A549 (cell line): ENCODE data around the gene WFDC12.

Experiments used
- CEBPB ChIP-seq, 2 experiments: fragments of >200 bp in 1 of 2; sonication (Bioruptor Twin) in 1 of 2; formaldehyde crosslinking in 1 of 2; IDR thresholded peaks; 2 replicates each; pipeline ENCODE4 v1.6.1; 2012 to 2016
- ESRRA ChIP-seq: fragments of 150-350 bp; IDR thresholded peaks from 2 replicates; pipeline ENCODE4 v1.6.1; 2014; ENCODE audit warnings: mild to moderate bottlenecking, low read length, borderline replicate concordance
- POLR2A ChIP-seq: IDR thresholded peaks from 2 replicates; pipeline ENCODE4 v1.6.1; 2012; ENCODE audit warnings: mild to moderate bottlenecking, low read length
- RCOR1 ChIP-seq: fragments of 150-350 bp; IDR thresholded peaks from 2 replicates; pipeline ENCODE4 v1.6.1; 2014; ENCODE audit warnings: antibody characterized with exemption, low read length, low read depth
- TF ChIP-seq, protein P1 (sequence below): fragments of 450-650 bp; IDR thresholded peaks from 2 replicates; pipeline ENCODE4 v1.6.1; 2014; ENCODE audit warnings: antibody characterized with exemption
- TF ChIP-seq, protein P2 (sequence below): IDR thresholded peaks from 2 replicates; pipeline ENCODE4 v1.6.1; 2012
- TF ChIP-seq, protein P3 (sequence below): fragments of >200 bp; sonication (Bioruptor Twin); formaldehyde crosslinking; IDR thresholded peaks from 3 replicates; pipeline ENCODE4 v1.5.1; 2016
- TF ChIP-seq, protein P4 (sequence below): fragments of 250-450 bp; sonication (Bioruptor Pico); IDR thresholded peaks from 2 replicates; pipeline ENCODE4 v1.5.0; 2021; ENCODE audit warnings: mild to moderate bottlenecking, moderate library complexity, borderline replicate concordance

DNA sequence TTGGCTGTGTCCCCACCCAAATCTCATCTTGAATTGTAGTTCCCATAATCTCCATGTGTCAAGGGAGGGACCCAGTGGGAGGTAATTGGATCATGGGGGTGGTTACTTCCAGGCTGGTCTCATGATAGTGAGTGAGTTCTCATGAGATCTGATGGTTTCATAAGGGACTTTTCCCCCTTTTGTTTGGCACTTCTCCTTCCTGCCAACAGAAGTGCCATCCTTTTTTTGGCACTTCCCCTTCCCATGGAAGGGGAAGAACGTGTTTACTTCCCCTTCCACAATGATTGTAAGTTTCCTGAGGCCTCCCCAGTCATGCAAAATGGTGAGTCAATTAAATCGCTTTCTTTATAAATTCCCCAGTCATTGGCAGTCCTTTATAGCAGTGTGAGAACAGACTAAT is 32.4 kb upstream of the WFDC12 start:
- TF ChIP-seq CEBPB (IDR thresholded peaks at IDR 0.05) (no peak), ESRRA (no peak), POLR2A (no peak), RCOR1 (no peak)
- TF ChIP-seq, protein P1, sequence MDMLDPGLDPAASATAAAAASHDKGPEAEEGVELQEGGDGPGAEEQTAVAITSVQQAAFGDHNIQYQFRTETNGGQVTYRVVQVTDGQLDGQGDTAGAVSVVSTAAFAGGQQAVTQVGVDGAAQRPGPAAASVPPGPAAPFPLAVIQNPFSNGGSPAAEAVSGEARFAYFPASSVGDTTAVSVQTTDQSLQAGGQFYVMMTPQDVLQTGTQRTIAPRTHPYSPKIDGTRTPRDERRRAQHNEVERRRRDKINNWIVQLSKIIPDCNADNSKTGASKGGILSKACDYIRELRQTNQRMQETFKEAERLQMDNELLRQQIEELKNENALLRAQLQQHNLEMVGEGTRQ = no peak
- TF ChIP-seq, protein P2, sequence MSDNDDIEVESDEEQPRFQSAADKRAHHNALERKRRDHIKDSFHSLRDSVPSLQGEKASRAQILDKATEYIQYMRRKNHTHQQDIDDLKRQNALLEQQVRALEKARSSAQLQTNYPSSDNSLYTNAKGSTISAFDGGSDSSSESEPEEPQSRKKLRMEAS = no peak
- TF ChIP-seq, protein P3, sequence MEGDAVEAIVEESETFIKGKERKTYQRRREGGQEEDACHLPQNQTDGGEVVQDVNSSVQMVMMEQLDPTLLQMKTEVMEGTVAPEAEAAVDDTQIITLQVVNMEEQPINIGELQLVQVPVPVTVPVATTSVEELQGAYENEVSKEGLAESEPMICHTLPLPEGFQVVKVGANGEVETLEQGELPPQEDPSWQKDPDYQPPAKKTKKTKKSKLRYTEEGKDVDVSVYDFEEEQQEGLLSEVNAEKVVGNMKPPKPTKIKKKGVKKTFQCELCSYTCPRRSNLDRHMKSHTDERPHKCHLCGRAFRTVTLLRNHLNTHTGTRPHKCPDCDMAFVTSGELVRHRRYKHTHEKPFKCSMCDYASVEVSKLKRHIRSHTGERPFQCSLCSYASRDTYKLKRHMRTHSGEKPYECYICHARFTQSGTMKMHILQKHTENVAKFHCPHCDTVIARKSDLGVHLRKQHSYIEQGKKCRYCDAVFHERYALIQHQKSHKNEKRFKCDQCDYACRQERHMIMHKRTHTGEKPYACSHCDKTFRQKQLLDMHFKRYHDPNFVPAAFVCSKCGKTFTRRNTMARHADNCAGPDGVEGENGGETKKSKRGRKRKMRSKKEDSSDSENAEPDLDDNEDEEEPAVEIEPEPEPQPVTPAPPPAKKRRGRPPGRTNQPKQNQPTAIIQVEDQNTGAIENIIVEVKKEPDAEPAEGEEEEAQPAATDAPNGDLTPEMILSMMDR = no peak
- TF ChIP-seq, protein P4, sequence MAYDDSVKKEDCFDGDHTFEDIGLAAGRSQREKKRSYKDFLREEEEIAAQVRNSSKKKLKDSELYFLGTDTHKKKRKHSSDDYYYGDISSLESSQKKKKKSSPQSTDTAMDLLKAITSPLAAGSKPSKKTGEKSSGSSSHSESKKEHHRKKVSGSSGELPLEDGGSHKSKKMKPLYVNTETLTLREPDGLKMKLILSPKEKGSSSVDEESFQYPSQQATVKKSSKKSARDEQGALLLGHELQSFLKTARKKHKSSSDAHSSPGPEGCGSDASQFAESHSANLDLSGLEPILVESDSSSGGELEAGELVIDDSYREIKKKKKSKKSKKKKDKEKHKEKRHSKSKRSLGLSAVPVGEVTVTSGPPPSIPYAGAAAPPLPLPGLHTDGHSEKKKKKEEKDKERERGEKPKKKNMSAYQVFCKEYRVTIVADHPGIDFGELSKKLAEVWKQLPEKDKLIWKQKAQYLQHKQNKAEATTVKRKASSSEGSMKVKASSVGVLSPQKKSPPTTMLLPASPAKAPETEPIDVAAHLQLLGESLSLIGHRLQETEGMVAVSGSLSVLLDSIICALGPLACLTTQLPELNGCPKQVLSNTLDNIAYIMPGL (CRISPR knock-in tag) = no peak
